SU-DHL-6 (cell line): ENCODE results near the gene SH2B2.

Source experiments
- H2AFZ ChIP-seq: fragments of 200-600 bp; sonication (generic); 2 replicates; pipeline ENCODE4 v1.6.1; 2014; ENCODE audit warnings: low read depth, mild to moderate bottlenecking, moderate library complexity, mixed read lengths, antibody characterized with exemption, low read length; ENCODE audit not compliant: severe bottlenecking
- H3F3A ChIP-seq: fragments of 200-600 bp; shearing (Covaris generic); 2 replicates; pipeline ENCODE4 v1.6.0; 2016; ENCODE audit warnings: antibody characterized with exemption, mild to moderate bottlenecking; ENCODE audit not compliant: insufficient read depth
- H3K27ac ChIP-seq: fragments of 200-600 bp; sonication (generic); 2 replicates; pipeline ENCODE4 v1.5.1; 2016; ENCODE audit warnings: low read depth, mild to moderate bottlenecking, low read length, moderate library complexity, mixed read lengths
- H3K27me3 ChIP-seq: fragments of 200-600 bp; sonication (generic), shearing (Covaris generic); 2 replicates; pipeline ENCODE4 v1.6.0; 2014; ENCODE audit warnings: mild to moderate bottlenecking, low read length
- H3K36me3 ChIP-seq: fragments of 200-600 bp; sonication (generic); 2 replicates; pipeline ENCODE4 v1.6.1; 2014; ENCODE audit warnings: mild to moderate bottlenecking, low read length, mixed read lengths
- H3K4me2 ChIP-seq: fragments of 300-600, 200-600 bp; shearing (Covaris generic), sonication (generic); 2 replicates; pipeline ENCODE4 v1.6.0; 2014; ENCODE audit warnings: low read length, low read depth, mild to moderate bottlenecking; ENCODE audit not compliant: poor library complexity, severe bottlenecking
- H3K4me3 ChIP-seq: fragments of 200-600 bp; sonication (generic); 2 replicates; pipeline ENCODE4 v1.5.1; 2014; ENCODE audit warnings: antibody characterized with exemption, low read length, mild to moderate bottlenecking, mixed read lengths; ENCODE audit not compliant: insufficient read depth, poor library complexity, severe bottlenecking
- H3K79me2 ChIP-seq: fragments of 200-600 bp; sonication (generic); 2 replicates; pipeline ENCODE4 v1.6.1; 2014; ENCODE audit warnings: mild to moderate bottlenecking, low read length, moderate library complexity; ENCODE audit not compliant: insufficient read depth
- H3K9ac ChIP-seq: fragments of 200-600 bp; sonication (generic); 2 replicates; pipeline ENCODE4 v1.7.0; 2014; ENCODE audit warnings: mild to moderate bottlenecking, low read length
- H3K9me2 ChIP-seq: fragments of 200-600 bp; sonication (generic); replicated peaks from 2 replicates; pipeline ENCODE4 v1.6.1; 2014; ENCODE audit warnings: low read length; ENCODE audit not compliant: insufficient read depth
- H3K9me3 ChIP-seq: fragments of 200-600 bp; sonication (generic); 2 replicates; pipeline ENCODE4 v1.6.1; 2014; ENCODE audit warnings: low read length, mixed read lengths; ENCODE audit not compliant: insufficient read depth
- H4K20me1 ChIP-seq: fragments of 200-600 bp; sonication (generic); 2 replicates; pipeline ENCODE4 v1.6.1; 2014; ENCODE audit warnings: low read depth, mild to moderate bottlenecking, antibody characterized with exemption, low read length, moderate library complexity, mixed read lengths
- CTCF ChIP-seq: fragments of 200-600 bp; sonication (generic); IDR thresholded peaks from one replicate; pipeline ENCODE4 v1.5.1; 2017; ENCODE audit warnings: antibody characterized with exemption, mild to moderate bottlenecking, low read length, moderate library complexity; ENCODE audit not compliant: insufficient read depth, poor library complexity, severe bottlenecking
- EZH2phosphoT487 ChIP-seq: fragments of 200-600 bp; sonication (generic), shearing (Covaris generic); conservative IDR thresholded peaks from 2 replicates; pipeline ENCODE4 v1.6.1; 2018; ENCODE audit warnings: mild to moderate bottlenecking, antibody characterized with exemption, low read length, moderate library complexity, mixed read lengths

The SH2B2 gene

DNA sequence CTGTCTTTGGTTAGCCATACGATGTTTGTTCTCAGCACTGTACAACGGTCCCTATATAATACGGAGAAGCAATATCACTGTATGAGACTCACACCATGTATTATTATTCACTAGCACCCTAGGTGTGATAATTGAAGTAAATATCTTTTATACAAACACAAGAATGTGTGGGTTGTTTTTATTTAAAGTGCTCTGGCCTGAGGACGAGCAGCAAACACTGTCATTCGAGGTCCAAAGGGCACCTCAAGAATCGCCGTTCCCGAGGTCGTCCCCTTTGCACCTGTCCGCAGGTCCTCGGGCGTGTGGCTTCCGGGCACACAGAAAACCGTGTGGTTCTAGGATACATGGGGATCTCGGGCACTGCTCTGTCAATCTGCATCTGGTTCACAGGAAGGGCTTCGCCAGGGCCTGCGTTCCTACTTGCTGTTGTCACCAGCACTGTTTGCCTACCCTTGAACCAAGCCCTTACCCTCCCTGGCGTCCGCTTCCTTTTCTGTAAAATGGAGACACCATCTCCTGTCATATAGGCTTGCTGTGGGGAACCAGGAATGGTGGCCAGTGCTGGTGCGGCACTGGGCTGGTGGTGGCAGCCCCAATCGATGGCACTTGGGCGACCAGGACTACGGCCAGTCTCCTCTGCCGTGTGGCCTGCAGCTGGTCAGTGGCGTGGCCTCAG is 28.5 kb upstream of the SH2B2 start:
- Histone ChIP-seq H3K9me2 (no peaks in the 10 kb centered on the region), H3K27me3 (no peaks in the 10 kb centered on the region), H3K9me3 (no peaks in the 10 kb centered on the region), H3F3A (peaks cover 13% of the 10 kb centered on the region; the same call in 1 of the 2 replicates), H3K4me3 (no peak overlapping the region), H3K9ac (no peak overlapping the region), H3K36me3 (no peaks in the 10 kb centered on the region), H4K20me1 (no peaks in the 10 kb centered on the region; the same call in 1 of the 2 replicates), H3K4me2 (no peak overlapping the region), H3K79me2 (no peaks in the 10 kb centered on the region), H3K27ac (no peak overlapping the region), H2AFZ (no peak overlapping the region)
- no peak for TF ChIP-seq EZH2phosphoT487
- no peak for TF ChIP-seq CTCF

DNA sequence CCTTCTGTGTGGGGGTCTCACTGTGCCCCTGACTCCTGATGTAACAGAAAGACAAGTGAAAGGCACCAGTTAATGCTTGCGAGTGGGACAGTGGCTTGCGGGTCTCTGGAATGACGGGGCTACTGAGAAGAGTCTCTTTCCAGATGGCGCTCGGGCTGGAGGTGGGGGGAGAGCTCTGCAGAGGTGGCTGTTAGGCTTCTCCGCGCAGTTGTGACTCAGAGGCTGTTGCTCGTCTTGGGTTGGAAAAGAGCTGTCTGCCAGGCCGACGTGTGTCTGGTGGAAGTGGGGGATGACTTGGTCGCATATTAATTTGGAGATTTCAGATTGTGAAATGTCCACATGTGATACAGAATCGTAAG is 27.9 kb upstream of the SH2B2 start:
- Histone ChIP-seq H3F3A (peaks cover 13% of the 10 kb centered on the region; the same call in 1 of the 2 replicates), H3K27me3 (no peaks in the 10 kb centered on the region), H3K9me3 (no peaks in the 10 kb centered on the region), H3K9me2 (no peaks in the 10 kb centered on the region), H3K9ac (no peak overlapping the region), H2AFZ (no peak overlapping the region), H3K36me3 (no peaks in the 10 kb centered on the region), H3K4me3 (no peak overlapping the region), H3K27ac (no peak overlapping the region), H3K79me2 (no peaks in the 10 kb centered on the region), H3K4me2 (no peak overlapping the region), H4K20me1 (no peaks in the 10 kb centered on the region; the same call in 1 of the 2 replicates)
- TF ChIP-seq EZH2phosphoT487 (no peak), CTCF (no peak)

DNA sequence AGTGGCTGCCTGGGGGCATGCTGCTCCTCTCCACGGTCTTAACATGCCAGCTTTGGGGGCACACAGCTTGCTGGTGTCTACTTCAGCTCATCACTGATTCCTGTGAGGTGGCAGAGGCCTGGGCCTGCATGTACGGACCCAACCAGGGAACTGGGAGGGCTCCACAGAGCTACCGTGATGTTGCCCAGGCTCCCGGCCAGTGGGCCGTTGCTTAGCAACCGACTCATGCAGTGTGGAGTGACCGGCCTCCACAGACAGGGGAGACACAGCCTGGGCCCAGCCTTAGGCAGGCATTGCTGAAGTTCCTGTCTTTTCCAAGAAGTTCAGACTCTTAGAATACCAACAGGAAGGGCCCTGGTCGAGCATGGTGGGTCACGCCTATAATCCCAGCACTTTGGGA is 25.8 kb upstream of the SH2B2 start:
- Histone ChIP-seq H3K9ac (no peak overlapping the region), H3K27me3 (no peaks in the 10 kb centered on the region), H3K9me3 (no peaks in the 10 kb centered on the region), H3K79me2 (no peaks in the 10 kb centered on the region), H2AFZ (no peak overlapping the region), H4K20me1 (no peaks in the 10 kb centered on the region; the same call in 1 of the 2 replicates), H3K27ac (no peak overlapping the region), H3K9me2 (no peaks in the 10 kb centered on the region), H3K36me3 (no peaks in the 10 kb centered on the region), H3K4me2 (no peak overlapping the region), H3K4me3 (no peak overlapping the region), H3F3A (0 out of 2 replicates have a peak, but pooled peaks cover 6% of the 10 kb centered on the region)
- TF ChIP-seq EZH2phosphoT487: no peak
- no peak for TF ChIP-seq CTCF
